T-helper 2 cell treated with Interferon-gamma antibody and Interleukin-4, amounts not matched to agents 5 μg/mL and 100 μg/mL, for 36 hours (primary cell): ENCODE data around the gene FGFR2.

Experiments used
- DNase-seq: peaks from one replicate; pipeline ENCODE4 v3.0.0; 2021; ENCODE audit warnings: low spot score
- H3K27ac Mint-ChIP-seq: one replicate; pipeline ENCODE4 v1.8.0; 2021; ENCODE audit warnings: mild to moderate bottlenecking, mixed read lengths
- H3K27me3 Mint-ChIP-seq: one replicate; pipeline ENCODE4 v1.8.0; 2021; ENCODE audit warnings: low read depth, mixed read lengths
- H3K36me3 Mint-ChIP-seq: one replicate; pipeline ENCODE4 v1.8.0; 2021; ENCODE audit warnings: low read depth, mixed read lengths
- H3K4me1 Mint-ChIP-seq: one replicate; pipeline ENCODE4 v1.8.0; 2021; ENCODE audit warnings: low read depth, mixed read lengths
- H3K4me3 Mint-ChIP-seq: one replicate; pipeline ENCODE4 v1.8.0; 2022; ENCODE audit warnings: mild to moderate bottlenecking, moderate library complexity, mixed read lengths
- H3K9me3 Mint-ChIP-seq: one replicate; pipeline ENCODE4 v1.8.0; 2021; ENCODE audit warnings: mixed read lengths

Gene FGFR2

GRCh38 chr10:121600611-121601010 lies 2.4 kb upstream of the FGFR2 start:
- peaks cover 40% of the 10 kb centered on the region for H3K27me3 Mint-ChIP-seq
- H3K27ac Mint-ChIP-seq = no peak overlapping the region
- no peak overlapping the region for H3K4me3 Mint-ChIP-seq
- H3K36me3 Mint-ChIP-seq = no peaks in the 10 kb centered on the region
- DNase-seq = no peak
- H3K9me3 Mint-ChIP-seq = no peaks in the 10 kb centered on the region
- H3K4me1 Mint-ChIP-seq = no peaks in the 10 kb centered on the region

- Mint-ChIP-seq H3K4me1 (no peaks in the 10 kb centered on the region), H3K36me3 (no peaks in the 10 kb centered on the region), H3K27ac (no peak overlapping the region)
These were observed 1.7 kb upstream of the FGFR2 start for GRCh38 chr10:121599947-121600346.

GRCh38 chr10:121597504-121598262 lies 561 bp downstream of the FGFR2 start:
- H3K27me3 Mint-ChIP-seq = peaks cover 60% of the 10 kb centered on the region
- no peak overlapping the region for H3K27ac Mint-ChIP-seq
- H3K9me3 Mint-ChIP-seq = no peaks in the 10 kb centered on the region
- DNase-seq = no peak
- no peaks in the 10 kb centered on the region for H3K4me1 Mint-ChIP-seq
- no peak overlapping the region for H3K4me3 Mint-ChIP-seq
- H3K36me3 Mint-ChIP-seq = no peaks in the 10 kb centered on the region

More at GRCh38 chr10:121599947-121600346, 1.7 kb upstream of the FGFR2 start:
- Mint-ChIP-seq H3K9me3 (no peaks in the 10 kb centered on the region), H3K27me3 (peaks cover 46% of the 10 kb centered on the region), H3K4me3 (no peak overlapping the region)
- no peak for DNase-seq

GRCh38 chr10:121596689-121597503 lies 1.3 kb downstream of the FGFR2 start:
- peak overlapping the region; percentile 37 for H3K4me3 Mint-ChIP-seq
- DNase-seq = no peak

GRCh38 chr10:121595806-121596688 lies 2.2 kb downstream of the FGFR2 start:
- Mint-ChIP-seq H3K9me3 (no peaks in the 10 kb centered on the region), H3K27ac (no peak overlapping the region), H3K4me3 (peak overlapping the region; percentile 37), H3K36me3 (no peaks in the 10 kb centered on the region), H3K4me1 (no peaks in the 10 kb centered on the region), H3K27me3 (peaks cover 56% of the 10 kb centered on the region)
- DNase-seq = no peak

More at GRCh38 chr10:121596689-121597503, 1.3 kb downstream of the FGFR2 start:
- no peaks in the 10 kb centered on the region for H3K9me3 Mint-ChIP-seq
- peaks cover 60% of the 10 kb centered on the region for H3K27me3 Mint-ChIP-seq
- no peaks in the 10 kb centered on the region for H3K4me1 Mint-ChIP-seq
- no peaks in the 10 kb centered on the region for H3K36me3 Mint-ChIP-seq
- no peak overlapping the region for H3K27ac Mint-ChIP-seq

DNA sequence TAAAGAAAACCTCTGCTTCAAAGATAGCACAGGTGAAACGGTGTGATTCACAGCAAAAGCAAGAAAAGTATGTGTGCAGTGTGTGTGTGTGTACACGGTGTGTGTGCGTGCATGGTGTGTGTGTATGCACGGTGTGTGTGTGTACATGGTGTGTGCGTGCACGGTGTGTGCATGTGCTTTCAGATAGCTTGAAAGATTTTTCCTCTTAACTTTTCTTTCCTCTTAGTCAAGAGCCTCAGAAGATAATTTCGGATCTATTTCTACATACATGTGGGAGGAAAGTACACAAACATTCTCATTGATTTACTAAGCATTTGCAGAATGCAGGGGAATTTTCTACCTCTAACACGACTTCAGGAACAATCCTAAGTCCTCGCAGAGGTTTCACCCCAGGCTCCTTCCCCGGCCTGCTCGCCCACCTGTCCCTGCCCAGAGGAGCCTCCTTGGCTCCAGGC lies 2.9 kb downstream of the FGFR2 start:
- H3K36me3 Mint-ChIP-seq = no peaks in the 10 kb centered on the region
- H3K4me3 Mint-ChIP-seq = no peak overlapping the region
- DNase-seq = no peak
- no peak overlapping the region for H3K27ac Mint-ChIP-seq
- no peaks in the 10 kb centered on the region for H3K9me3 Mint-ChIP-seq
- H3K27me3 Mint-ChIP-seq = peaks cover 49% of the 10 kb centered on the region
- no peaks in the 10 kb centered on the region for H3K4me1 Mint-ChIP-seq

- Mint-ChIP-seq H3K27me3 (peaks cover 44% of the 10 kb centered on the region), H3K4me1 (no peaks in the 10 kb centered on the region), H3K27ac (no peak overlapping the region), H3K4me3 (no peak overlapping the region), H3K36me3 (no peaks in the 10 kb centered on the region), H3K9me3 (no peaks in the 10 kb centered on the region)
- DNase-seq = no peak
These were observed 3.5 kb downstream of the FGFR2 start for GRCh38 chr10:121594623-121595350.

- Mint-ChIP-seq H3K27ac (no peak overlapping the region), H3K27me3 (peaks cover 37% of the 10 kb centered on the region), H3K4me3 (no peak overlapping the region), H3K36me3 (no peaks in the 10 kb centered on the region), H3K9me3 (no peaks in the 10 kb centered on the region), H3K4me1 (no peaks in the 10 kb centered on the region)
- no peak for DNase-seq
These were observed 4.2 kb downstream of the FGFR2 start for GRCh38 chr10:121594076-121594475.

DNA sequence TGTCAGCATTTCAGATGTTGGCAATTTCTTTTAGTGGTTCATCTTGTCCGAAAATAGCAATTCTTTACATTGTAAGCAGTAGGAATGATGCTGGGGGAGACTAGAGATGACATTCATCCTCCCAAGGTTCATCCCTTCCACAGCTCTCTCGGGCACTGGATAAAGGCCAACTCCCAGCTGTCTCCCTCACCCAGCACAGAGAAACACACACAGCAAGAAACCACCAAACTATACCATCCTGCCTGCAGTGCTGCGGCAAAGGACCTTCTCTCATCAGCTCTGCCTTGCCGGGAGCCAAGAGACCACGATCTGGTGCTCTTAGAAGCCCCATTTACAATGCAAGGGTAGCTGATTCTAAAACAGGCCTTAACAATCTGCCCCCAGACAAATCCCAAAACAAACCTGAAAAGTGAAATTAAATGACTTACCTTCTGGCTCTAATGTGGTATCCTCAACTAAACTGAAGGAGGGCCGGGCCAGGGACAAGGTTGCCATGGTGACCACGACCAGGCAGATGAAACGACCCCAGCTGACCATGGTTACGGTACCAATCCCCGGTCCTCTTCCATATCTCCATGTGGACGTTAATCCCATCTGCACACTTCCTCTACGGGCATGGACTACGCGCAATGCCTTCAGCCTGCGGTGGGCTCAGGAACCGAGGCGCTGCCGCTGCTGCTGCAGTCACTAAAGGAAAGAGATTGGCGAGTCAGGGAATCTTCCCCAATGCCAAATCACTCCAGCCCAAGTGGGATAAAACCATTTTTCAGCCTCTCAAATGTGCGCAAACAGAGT lies 4.8 kb downstream of the FGFR2 start:
- H3K27me3 Mint-ChIP-seq = peaks cover 33% of the 10 kb centered on the region

DNA sequence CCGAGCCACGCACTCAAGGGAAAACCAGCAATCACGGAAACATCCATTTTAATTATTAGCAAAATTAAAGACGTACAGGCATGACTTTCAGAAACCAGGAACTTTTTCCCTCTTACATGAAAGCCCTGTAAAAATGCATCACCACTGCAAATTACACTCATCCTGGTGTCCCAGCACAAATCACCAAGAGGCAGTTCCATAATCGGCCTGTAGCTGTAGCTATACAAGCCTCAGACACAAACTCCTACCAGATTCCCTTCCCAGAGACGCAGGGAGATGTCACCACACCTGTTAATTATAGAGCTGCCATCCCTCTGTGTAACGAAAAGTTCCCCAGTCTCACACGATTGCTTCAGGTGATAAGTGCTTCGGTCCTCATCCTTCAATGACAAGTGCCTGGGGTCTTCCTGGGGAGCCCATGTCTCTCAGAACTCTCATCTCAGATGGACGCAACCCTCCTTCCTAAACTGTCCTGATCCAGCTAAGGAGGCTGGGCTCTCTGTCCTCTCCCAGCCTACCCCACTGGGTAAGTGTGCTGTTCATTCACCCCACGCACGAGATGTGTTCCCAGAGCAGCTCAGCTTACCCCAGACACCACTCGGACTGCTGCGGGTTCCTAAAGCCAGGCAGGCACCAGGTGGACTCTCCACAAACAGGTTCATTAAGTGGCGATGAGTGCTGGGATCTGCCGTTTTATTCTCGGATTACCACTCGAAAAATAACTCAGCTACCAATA lies 5.9 kb downstream of the FGFR2 start:
- H3K27me3 Mint-ChIP-seq = peaks cover 33% of the 10 kb centered on the region
- DNase-seq = no peak
- H3K9me3 Mint-ChIP-seq = no peaks in the 10 kb centered on the region

More for the DNA sequence above, 4.8 kb downstream of the FGFR2 start:
- H3K36me3 Mint-ChIP-seq = no peaks in the 10 kb centered on the region
- H3K4me3 Mint-ChIP-seq = no peak overlapping the region
- H3K4me1 Mint-ChIP-seq = no peaks in the 10 kb centered on the region
- H3K27ac Mint-ChIP-seq = no peak overlapping the region
- no peak for DNase-seq
- H3K9me3 Mint-ChIP-seq = no peaks in the 10 kb centered on the region

DNA sequence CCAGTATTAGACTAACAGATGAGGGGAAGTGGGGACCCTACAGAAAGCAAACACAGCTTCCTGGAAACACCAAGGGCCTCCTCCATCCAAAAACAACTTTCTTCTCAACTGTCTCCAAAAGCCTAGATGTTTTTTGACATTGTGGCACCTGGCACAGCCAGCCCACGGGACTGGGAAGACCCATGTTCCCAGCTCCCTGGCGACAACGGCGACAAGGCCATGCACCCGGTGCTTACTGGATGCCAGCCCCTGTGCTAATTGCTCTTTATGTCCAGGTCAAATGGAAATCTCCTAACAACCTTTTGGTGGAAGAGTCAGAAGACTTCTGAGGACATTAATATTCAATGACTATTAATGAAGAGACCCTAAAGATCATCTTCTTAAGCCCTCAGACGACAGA lies 7.1 kb downstream of the FGFR2 start:
- Mint-ChIP-seq H3K36me3 (no peaks in the 10 kb centered on the region), H3K4me3 (no peak overlapping the region), H3K27me3 (peaks cover 26% of the 10 kb centered on the region), H3K4me1 (no peaks in the 10 kb centered on the region), H3K27ac (no peak overlapping the region), H3K9me3 (no peaks in the 10 kb centered on the region)
- DNase-seq = no peak

More for the DNA sequence above, 5.9 kb downstream of the FGFR2 start:
- Mint-ChIP-seq H3K4me3 (no peak overlapping the region), H3K4me1 (no peaks in the 10 kb centered on the region), H3K36me3 (no peaks in the 10 kb centered on the region), H3K27ac (no peak overlapping the region)

DNA sequence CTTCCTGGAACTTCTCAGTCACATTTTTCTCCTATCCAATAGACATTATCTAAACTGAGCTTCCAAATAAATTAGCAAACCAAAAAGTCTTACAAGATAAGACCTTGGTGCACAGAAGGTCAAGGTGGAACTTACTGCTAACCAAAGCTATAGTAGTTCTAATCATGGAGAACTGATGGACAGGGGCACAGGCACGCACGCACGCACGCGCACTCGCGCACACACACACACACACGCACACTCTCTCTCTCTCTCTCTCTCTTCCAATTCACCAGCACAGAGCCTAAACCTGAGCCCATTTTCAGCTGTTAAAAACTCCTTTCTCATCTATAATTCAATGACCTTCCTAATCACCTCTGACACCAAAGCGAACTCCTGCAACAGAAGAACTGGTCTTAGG lies 7.5 kb downstream of the FGFR2 start:
- no peaks in the 10 kb centered on the region for H3K9me3 Mint-ChIP-seq
- no peak overlapping the region for H3K4me3 Mint-ChIP-seq
- peaks cover 22% of the 10 kb centered on the region for H3K27me3 Mint-ChIP-seq
- H3K27ac Mint-ChIP-seq = no peak overlapping the region
- no peak for DNase-seq
- no peaks in the 10 kb centered on the region for H3K4me1 Mint-ChIP-seq
- H3K36me3 Mint-ChIP-seq = no peaks in the 10 kb centered on the region
